Neural cell (in vitro differentiated cells): ENCODE results near the gene LIN37.
A peak's percentile ranks its signal among the peaks of the same experiment; 100 is the strongest.

Source experiments
- CTCF ChIP-seq: fragments of 450-650 bp; IDR thresholded peaks from 2 replicates; pipeline ENCODE4 v1.5.1; 2014; ENCODE audit warnings: antibody characterized with exemption, mild to moderate bottlenecking, moderate library complexity; ENCODE audit not compliant: poor library complexity, severe bottlenecking
- EZH2 ChIP-seq: fragments of 200-600, 300-800 bp; shearing (Covaris generic), sonication (generic); IDR thresholded peaks from 2 replicates; pipeline ENCODE4 v1.6.1; 2014; ENCODE audit warnings: antibody characterized with exemption, low read length, borderline replicate concordance, mild to moderate bottlenecking; ENCODE audit not compliant: insufficient read depth, poor library complexity, severe bottlenecking
- MXI1 ChIP-seq: fragments of 450-650 bp; conservative IDR thresholded peaks from 2 replicates; pipeline ENCODE4 v1.6.1; 2014; ENCODE audit warnings: antibody characterized with exemption, mild to moderate bottlenecking; ENCODE audit not compliant: poor library complexity, severe bottlenecking
- POLR2AphosphoS5 ChIP-seq: IDR thresholded peaks from 2 replicates; pipeline ENCODE4 v1.6.1; 2012
- RAD21 ChIP-seq: fragments of 450-650 bp; conservative IDR thresholded peaks from 2 replicates; pipeline ENCODE4 v1.6.1; 2014; ENCODE audit warnings: antibody characterized with exemption, mild to moderate bottlenecking, moderate library complexity
- REST ChIP-seq: IDR thresholded peaks from 2 replicates; pipeline ENCODE4 v1.6.1; 2012; ENCODE audit warnings: borderline replicate concordance
- SMC3 ChIP-seq: fragments of 450-650 bp; conservative IDR thresholded peaks from 2 replicates; pipeline ENCODE4 v1.6.1; 2014; ENCODE audit warnings: antibody characterized with exemption, mild to moderate bottlenecking, moderate library complexity; ENCODE audit not compliant: poor library complexity
- TAF1 ChIP-seq: IDR thresholded peaks from 2 replicates; pipeline ENCODE4 v1.6.1; 2012; ENCODE audit warnings: low read depth

DNA sequence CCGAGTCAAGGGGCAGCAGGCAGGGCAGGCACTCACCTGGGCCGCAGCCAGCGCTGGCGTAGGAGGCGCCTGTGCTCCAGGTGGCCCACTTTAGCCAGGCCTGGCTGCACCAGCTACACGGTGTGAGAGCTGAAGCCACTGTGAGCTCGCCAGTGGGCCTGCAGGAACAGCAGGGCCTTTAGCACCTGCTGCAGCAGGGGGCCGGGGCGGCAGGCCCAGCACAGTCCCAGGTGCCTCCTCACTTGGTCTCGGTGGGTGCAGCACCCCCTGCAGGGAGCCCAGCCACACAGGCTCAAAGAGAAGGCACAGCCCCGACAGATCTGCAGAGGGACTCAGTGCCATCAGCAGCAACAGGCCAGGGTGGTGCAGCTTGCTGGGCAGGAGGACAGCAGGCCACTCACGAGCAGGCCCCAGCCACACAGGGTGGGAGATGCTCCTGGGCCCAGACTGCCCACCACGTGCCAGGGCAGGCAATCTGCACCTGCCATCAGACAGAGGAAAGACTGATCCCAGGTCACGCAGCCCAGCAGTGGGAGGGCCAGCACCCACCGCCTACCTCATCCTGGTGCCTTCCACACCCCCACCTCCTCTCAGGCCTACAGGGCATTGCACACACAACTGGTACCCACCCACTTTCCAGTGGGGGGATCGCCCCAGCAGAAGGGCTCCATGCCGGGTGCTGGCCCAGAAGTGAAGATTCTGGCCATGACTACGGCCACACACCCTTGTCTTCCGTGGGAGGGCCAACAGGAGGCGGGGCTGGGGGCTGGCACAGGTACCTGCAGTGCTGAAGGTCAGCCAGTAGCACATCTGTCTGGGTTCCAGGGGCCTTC, 42.8 kb downstream of the LIN37 start:
- no peak for TF ChIP-seq MXI1
- peak; percentile 29 for TF ChIP-seq CTCF
- no peak for TF ChIP-seq RAD21
- no peak for TF ChIP-seq SMC3
- no peak for TF ChIP-seq EZH2
- no peak for TF ChIP-seq POLR2AphosphoS5
- no peak for TF ChIP-seq REST
- no peak for TF ChIP-seq TAF1
